Left colon (tissue), 2 donors: ENCODE data around the gene CREB3L2. TPM values are rescaled to one million over a fixed set of nuclear protein-coding genes. Genes with fewer than 3 reads are reported as not detected.
A peak's percentile ranks its signal among the peaks of the same experiment; 100 is the strongest.
"Not testable (repeated sequence)": the region's sequence is repeated elsewhere in the genome, so short reads cannot be mapped to it uniquely, and the experiment has no call there.

Experiments
- ATAC-seq: fragments of 200-7000 bp; cut with Tn5 transposase; one replicate; pipeline ENCODE4 v1.9.1; 2020; ENCODE audit warnings: mild to moderate bottlenecking, moderate library complexity
- DNase-seq, 2 donors: peaks; one replicate each; pipeline ENCODE4 v3.0.0-alpha.2; 2020
- intact Hi-C, 2 donors: fragments of 100-400 bp; cut with DNase I in 1 of 2; cut with micrococcal nuclease in 1 of 2; formaldehyde crosslinking; loops; one replicate each; pipeline versions ENCODE4 v1.11.2 to v1.14.0; 2022; cut with DNase I, micrococcal nuclease
- total RNA-seq, 2 donors: library from RNA; stranded (reverse); fragmentation: NEBNext Ultra II Directional; extraction: Animal tissue kit (Norgen Biotek cat#: 25700); gene quantifications; one replicate each; pipeline ENCODE4 v1.2.1, GENCODE V29; 2021
- donor health status: DM: no; HTN: no; CAD: no.
- donor health status: DM: yes; HTN: yes; CAD: no.

Gene CREB3L2
- total RNA-seq, 2 donors from 2014 or later: 39.2 to 41.5 TPM

DNA sequence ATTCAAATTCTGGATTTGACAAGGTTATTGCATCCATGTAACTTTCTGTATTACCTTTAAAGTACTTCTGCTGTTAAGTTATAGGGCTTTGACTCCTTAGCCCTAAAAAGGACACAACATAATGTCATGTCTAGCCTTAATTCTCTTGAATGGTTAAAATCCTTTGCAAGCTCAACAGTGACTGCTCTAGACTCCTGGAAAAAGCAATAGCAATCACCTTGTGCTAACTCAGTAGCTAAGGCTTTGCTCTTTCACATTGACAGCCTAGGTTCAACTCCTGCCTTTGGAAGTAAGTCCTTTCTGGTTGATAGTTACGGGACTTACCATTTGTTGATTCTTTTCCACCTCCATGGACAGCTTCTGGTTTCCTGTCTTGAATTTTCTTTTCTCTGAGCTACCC is 16.1 kb upstream of the CREB3L2 start:
- no peak for ATAC-seq
- intact Hi-C loops: no loop called here
- DNase-seq: no peak

DNA sequence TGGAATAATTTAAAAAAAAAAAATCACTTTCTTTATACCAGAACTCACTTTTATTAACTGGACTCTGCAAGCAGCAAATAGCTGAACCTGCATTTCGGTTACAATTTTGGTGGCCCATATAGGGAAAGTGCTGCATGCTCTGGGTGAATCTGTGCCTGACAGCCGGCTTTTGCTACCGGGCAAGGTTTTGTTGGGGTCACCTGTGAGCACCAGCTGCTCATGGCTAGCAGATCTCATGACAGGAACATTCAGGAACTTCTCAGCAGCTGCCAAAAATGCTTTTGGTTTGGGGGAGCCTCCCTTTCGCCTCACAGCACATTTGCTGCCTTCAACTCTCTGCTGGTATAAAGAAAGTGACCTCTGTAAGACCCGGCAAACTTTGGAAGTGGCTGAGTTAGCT is 13.2 kb upstream of the CREB3L2 start:
- ATAC-seq (no peak), DNase-seq (no peak)
- intact Hi-C loops: no loop called here

DNA sequence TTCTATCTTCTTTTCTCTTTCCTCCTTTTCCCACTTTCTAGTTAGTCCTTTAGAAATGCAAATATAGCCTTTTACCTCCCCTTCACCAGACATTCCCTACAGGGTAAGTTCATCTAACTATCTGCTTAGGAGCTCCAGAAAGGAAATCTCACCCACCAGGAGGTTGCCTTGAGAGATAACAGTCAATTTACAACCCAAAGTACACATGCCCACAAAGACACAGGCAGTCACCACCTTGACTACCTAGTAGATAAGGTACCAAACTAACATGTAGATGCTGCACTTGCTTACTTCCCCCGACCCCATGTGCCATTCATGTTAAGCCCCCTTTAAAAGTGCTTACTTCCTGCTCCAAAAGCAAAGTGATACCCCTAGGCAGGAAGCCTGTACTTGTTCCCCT is 12.8 kb upstream of the CREB3L2 start:
- no peak for ATAC-seq

DNA sequence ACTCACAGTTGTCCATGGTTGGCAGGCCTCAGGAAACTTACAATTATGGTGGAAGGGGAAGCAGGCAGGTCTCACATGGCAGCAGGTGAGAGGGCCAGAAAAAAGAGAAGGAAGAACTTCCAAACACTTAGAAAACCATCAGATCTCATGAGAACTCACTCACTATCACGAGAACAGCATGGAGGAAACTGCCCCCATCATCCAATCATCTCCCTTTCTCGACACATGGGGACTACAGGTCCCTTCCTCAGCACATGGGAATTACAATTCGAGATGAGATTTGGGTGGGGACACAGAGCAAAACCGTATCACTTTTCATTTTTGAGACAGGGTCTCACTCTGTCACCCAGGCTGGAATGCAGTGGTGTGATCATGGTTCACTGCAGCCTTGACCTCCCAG is 12.3 kb upstream of the CREB3L2 start:
- not testable (repeated sequence) for DNase-seq, ATAC-seq
- intact Hi-C loops: loop anchor here in 1 of 2 donors (5.0 kb wide), 1 partner anchor 362 kb away; no protein-coding TSS in a partner anchor

More for the DNA sequence above, 12.8 kb upstream of the CREB3L2 start:
- no peak for DNase-seq
- intact Hi-C loops: loop anchor here in 1 of 2 donors (5.0 kb wide), 1 partner anchor 362 kb away; no protein-coding TSS in a partner anchor

DNA sequence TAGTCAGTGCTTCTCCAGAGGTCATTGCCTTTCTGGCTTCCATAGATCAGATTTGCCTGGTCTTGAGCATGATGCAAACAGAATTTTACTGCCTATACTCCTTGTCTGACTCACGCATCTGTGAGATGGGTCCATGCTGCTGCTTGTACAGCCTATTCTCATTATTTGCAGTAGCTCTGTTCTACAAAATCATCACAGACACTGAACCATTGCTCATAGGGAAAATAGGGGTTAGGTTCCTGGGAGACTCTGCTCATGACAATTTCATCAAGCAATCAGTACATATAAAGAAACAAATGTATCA is 7.4 kb upstream of the CREB3L2 start:
- no peak for DNase-seq
- no peak for ATAC-seq
- intact Hi-C loops: loop anchor here in 1 of 2 donors (2.0 kb wide), 1 partner anchor 105 kb away; no protein-coding TSS in a partner anchor

DNA sequence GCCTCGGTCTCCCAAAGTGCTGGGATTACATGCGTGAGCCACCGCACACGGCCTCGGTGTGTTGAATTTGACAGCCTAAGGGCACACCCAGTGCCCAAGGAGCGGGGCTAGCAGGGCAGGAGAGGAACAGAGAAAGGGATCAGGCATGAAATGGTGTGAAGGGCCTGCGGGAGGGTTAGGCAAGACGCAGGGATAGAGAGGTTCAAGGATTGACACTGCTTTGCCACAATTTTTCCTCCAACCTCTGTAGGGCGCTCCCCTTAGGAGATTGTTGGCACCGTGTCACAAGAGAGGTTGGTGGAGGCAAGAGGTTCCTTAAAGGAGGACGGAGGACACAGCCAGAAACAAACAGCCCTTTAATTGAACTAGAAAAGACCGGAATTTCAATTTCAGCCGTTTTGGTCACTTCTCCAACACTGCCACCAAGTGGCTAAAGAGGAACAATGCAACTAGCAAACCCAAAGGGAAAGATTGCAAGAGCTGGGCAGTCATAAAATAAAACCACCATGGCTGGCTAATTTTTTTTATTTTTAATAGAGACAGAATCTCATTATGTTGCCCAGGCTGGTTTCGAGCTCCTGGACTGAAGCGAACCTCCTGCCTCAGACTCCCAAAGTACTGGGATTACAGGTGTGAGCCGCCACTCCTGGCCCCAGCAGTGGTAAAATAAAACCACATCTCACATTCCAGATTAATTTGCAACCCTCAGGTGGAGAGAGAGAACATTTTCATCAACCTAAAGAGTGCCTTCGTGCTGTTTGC is 6.9 kb upstream of the CREB3L2 start:
- intact Hi-C loops: loop anchor here in 1 of 2 donors (2.0 kb wide), 1 partner anchor 104 kb away; no protein-coding TSS in a partner anchor
- peak; percentile 63 for ATAC-seq
- no peak for DNase-seq

DNA sequence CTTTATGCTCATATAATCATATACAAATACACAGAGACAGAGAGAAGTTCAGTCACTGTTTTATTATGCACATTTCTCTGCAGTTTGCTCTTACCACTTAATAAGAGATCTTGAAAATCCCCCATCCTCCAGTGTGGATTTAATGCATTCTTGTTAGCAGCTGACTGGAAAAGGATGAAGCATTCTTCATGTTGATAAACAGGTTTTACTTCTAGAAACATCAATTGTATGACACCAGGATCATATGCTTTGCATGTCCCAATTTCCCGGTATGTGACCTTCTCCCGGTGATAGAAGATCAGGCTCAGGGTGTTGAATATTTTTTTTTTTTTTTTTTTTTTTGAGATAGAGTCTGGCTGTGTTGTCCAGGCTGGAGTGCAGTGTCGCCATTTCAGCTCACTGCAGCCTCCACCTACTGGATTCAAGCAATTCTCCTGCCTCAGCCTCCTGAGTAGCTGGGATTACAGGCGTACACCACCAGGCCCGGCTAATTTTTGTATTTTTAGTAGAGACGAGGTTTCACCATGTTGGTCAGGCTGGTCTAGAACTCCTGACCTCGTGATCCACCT is 6.2 kb upstream of the CREB3L2 start:
- ATAC-seq: no peak
- intact Hi-C loops: loop anchor here in 1 of 2 donors (2.0 kb wide), 1 partner anchor 103 kb away; no protein-coding TSS in a partner anchor

DNA sequence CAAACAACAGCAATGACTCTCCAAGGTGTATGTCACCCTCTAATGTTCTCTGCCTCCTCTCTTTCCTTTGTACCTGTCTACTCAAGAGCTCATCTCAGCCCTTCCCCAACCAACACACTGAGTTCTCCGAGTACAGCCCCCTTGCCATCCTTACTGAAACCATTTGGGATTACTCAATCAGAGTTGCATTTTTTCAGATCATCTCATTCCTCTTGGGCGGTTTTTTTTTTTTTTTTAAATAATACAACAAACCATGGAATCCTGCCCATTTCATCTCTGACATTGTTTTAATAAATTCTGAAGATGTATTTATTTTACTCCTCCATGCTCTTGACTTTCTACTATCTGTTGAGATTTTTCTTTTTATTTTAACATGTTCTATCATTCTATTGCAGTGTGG is 4.2 kb upstream of the CREB3L2 start:
- DNase-seq (no peak), ATAC-seq (no peak)

More for the DNA sequence above, 6.2 kb upstream of the CREB3L2 start:
- no peak for DNase-seq

DNA sequence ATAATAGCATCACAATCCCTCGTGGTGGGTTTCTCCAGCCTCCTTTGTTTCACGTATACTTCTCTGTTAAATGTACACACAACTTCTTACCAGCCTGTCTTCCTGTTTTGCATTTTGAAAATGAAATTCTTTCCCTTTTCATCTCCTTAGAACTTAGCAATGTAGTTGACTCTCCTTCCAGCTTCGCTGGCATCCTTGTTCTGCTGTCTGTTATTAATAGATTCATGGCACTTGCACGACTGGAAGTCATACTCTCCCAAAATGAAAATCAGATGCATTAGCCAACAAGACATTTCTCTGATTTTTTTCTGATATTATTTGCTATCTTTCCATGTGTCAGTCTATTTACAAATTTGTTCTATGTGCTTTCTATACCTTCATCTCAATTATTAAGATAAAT is 3.0 kb upstream of the CREB3L2 start:
- no peak for ATAC-seq
- no peak for DNase-seq
- intact Hi-C loops: loop anchor here in 1 of 2 donors (5.0 kb wide), 1 partner anchor 98 kb away; no protein-coding TSS in a partner anchor

More for the DNA sequence above, 4.2 kb upstream of the CREB3L2 start:
- intact Hi-C loops: no loop called here

DNA sequence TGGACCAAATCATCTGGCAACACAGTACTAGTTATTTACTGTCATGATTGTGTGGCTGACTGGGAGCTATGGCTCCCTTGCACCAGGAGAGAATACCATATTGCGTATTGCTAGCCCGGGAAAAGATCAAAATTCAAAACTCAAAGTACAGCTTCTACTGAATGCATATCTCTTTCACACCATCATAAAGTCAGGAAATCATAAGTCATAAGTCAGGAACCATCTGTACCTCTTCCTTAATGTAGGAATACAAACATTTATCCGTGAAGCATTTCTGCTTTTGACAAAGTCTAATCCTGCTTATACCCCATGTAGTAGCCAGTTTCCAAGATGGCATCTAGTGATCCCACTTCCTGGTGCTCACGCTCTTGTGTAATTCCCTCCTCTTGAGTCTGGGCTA is 2.2 kb upstream of the CREB3L2 start:
- no peak for DNase-seq
- intact Hi-C loops: loop anchor here in 1 of 2 donors (5.0 kb wide), 1 partner anchor 97 kb away; no protein-coding TSS in a partner anchor

DNA sequence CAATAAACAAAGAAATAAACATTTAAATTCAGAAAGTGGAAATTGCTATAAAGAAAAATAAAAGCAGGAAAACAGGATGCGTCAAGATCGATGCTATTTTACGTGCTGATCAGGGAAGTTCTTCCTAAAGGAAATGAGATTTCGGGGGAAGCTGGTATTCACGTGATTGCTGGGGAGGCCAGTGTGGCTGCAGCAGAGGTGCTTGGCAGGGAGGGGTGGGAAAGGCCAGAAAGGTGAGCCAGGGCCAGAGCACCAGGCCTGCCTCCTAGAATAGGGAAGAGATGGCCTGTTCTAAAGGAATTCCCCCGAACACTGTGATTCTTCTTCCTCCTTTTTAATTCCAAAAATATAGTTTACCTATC is 923 bp upstream of the CREB3L2 start:
- intact Hi-C loops: loop anchor here in 1 of 2 donors (5.0 kb wide), 1 partner anchor 96 kb away; no protein-coding TSS in a partner anchor
- DNase-seq (no peak), ATAC-seq (no peak)

More for the DNA sequence above, 2.2 kb upstream of the CREB3L2 start:
- ATAC-seq: no peak

DNA sequence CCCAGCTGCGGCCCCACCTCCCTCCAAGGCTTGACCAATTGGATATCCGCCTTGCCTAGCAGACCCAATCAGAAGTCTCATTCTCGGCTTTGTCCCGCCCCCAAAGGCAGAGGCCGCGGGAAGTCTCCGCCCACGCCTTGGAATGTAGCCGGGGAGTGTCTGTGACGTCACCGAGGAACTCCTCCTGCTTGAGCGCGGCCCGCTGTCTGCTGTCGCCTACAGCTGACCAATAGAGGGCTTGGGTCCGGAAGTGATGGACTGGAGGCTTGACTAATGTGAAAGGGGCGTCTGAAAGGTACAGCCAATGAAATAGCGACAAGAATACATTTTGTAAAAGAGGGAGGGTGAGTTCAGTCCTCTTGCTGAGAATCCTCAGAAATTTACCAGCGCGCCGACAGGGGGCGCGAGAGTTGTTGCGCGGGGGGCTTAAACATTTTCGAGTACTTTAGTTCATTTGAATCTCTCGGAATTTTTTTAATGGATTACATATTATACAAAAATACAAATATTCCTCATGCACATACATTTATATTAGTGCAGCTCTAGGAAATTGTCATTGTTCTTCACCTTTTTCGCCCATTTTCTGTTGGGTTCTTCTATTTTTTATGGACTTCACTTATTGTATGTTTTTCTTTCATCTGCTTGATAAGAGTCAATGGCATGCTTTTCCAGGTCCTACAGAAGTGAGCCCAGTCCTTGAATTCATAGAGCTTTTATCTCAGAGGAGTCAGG is 376 bp upstream of the CREB3L2 start:
- ATAC-seq: peak; percentile 93
- intact Hi-C loops: loop anchor here in 1 of 2 donors (5.0 kb wide), 1 partner anchor 95 kb away; no protein-coding TSS in a partner anchor
- peak; percentile 98 to 99 for DNase-seq

DNA sequence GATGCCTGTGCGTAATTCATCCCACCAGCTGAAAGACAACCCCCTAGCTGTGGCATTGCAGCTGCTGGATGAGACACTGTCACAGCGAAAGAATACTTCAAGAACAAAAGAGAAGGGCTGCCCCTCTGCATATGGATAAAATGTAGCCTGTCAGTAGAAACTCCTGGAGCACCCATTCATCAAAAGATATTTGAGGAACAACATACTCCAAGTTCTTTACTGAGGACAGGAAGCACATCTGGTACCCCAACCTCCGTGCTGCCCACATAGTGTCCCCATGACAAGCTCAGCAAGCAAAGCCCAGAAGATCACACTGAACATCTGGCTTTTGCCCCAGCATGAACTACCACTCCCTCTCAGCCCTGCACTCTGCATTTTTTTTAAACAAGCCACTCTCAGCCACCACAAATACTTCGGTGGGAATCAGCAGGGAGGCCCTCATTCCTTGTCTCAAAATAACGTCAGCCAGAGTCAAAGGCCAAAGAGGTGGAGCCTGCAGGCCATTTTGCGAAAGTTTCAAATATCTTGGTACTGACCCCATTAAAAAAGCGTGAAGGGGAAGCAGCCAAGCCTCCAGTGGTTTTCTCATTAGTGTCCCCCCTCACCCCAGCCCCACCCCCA is 1.7 kb downstream of the CREB3L2 start:
- intact Hi-C loops: loop anchor here in 1 of 2 donors (5.0 kb wide), 1 partner anchor 93 kb away; no protein-coding TSS in a partner anchor
- ATAC-seq (no peak), DNase-seq (peak in 1 of 2 donors; percentile 36)

DNA sequence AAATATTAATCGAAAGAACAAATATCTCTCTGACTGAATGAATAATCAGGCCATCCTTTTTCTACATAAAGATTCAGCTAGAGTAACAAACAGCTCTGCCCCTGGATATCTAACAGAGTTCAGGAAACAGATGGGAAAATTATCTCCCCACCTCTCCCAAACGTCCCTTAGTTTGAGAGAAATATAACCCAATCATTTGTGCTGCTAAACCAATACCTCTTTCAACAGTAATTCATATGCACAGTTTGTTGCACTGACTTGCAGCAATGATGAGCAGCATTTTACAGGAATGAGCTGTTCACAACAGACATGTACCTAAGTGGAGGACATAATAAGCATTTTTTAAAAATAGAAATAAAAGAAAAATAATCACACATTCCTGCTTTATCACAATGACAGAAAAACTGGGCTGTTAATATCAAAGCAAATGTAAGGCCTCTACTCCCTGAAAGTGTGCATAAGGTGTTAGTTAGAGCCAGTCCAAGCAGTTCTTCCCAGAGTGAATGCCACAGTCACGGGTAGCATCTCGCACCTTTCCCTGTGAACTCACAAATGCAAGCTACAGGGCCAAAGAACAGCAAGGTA is 2.3 kb downstream of the CREB3L2 start:
- no peak for DNase-seq
- intact Hi-C loops: loop anchor here (5.0 to 10.0 kb wide), 2 partner anchors 55 to 92 kb away; no protein-coding TSS in a partner anchor

DNA sequence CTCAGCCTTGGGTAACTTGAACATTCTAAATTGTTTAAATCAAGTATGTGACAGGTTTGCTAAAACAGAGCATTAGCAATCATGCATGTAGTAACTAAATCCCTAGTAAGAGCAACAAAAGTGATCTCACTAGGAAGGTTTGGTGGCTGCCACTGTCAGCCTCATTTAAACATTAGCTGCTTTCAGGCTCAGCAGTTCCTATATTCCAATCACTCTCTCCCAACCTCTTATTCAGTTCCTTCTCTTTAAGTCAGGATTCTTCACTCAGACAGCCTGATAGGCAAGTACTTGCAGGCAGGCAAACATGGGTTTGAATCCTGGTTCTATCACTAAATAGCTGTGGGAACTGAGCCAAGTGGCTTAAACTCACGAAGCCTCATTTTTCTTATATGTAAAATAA is 3.6 kb downstream of the CREB3L2 start:
- intact Hi-C loops: loop anchor here in 1 of 2 donors (10.0 kb wide), 1 partner anchor 53 kb away; no protein-coding TSS in a partner anchor
- no peak for ATAC-seq
- no peak for DNase-seq

More for the DNA sequence above, 2.3 kb downstream of the CREB3L2 start:
- no peak for ATAC-seq

DNA sequence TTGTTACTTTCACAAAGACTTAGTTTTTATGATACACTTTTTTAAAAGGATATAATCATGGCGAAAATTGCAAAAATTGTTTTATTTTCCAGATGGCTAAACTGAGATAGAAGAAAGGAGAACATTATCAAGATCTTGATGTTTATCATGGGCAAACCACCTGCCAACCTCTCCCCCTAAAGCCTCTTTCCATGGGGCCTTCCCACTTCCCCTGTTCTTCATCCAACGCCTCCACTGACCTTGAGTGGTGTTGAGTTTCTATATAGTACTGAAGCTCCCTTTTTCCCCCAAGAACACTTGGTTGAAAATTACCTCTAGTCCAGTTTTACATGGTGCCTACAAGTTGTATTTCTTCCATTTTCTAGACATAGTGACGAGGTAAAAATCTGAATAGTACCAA is 5.0 kb downstream of the CREB3L2 start:
- ATAC-seq: no peak
- intact Hi-C loops: loop anchor here in 1 of 2 donors (10.0 kb wide), 1 partner anchor 52 kb away; no protein-coding TSS in a partner anchor

DNA sequence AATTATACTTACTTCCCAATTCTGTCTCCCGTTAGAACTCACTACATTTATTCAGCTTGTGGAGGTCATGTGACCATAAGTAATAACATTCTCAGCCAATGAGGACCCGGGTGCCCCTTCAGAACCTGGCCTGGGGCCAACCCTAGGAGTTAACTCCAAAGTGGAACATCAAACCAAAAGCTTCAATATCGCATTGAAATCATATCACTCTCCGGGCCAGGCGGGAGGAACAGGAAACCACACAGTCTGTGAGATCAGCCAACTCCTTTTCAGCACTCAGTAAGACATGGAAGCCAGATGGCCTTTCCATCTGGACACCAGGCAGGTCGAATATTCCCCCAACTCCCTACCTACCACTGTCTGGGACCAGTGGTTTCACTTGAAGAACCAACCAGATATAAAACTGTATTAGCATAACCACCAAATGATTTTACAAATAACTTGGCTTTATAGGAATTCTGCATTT is 5.5 kb downstream of the CREB3L2 start:
- ATAC-seq (no peak), DNase-seq (no peak)
- intact Hi-C loops: loop anchor here in 1 of 2 donors (10.0 kb wide), 1 partner anchor 52 kb away; no protein-coding TSS in a partner anchor

More for the DNA sequence above, 5.0 kb downstream of the CREB3L2 start:
- no peak for DNase-seq

DNA sequence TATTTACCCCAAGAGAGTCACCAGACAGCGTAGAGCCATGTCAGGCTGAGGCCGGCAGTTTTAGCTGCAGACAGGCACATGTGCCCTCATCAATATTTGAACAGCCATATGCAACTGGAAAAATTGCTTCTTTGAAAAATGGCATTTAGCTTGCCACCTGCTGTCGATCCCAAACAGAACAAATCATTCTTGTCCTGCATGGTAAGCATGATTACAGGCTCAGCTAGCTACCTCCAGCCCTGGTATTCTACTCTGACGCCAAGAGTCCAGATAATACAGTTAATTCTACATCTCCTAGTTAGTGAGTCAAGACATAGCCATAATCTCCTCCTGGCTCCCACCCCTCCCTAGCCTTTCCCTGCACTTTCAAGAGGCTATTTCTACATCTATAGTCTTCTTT is 7.7 kb downstream of the CREB3L2 start:
- DNase-seq (no peak), ATAC-seq (no peak)
- intact Hi-C loops: loop anchor here in 1 of 2 donors (10.0 kb wide), 1 partner anchor 49 kb away; no protein-coding TSS in a partner anchor
